ENCODE results near the gene NTRK3. TPM values are rescaled to one million over a fixed set of nuclear protein-coding genes. Genes with fewer than 3 reads are reported as not detected.

The NTRK3 gene
- total RNA-seq, 1 experiment from 2014 or later, result not detected

- no peak for TF ChIP-seq CTCF (IDR thresholded peaks at IDR 0.05; ENCODE audit: unreplicated experiment)
- Mint-ChIP-seq H3K9me3 (ENCODE audit: low read depth, unreplicated experiment) (peaks cover 8% of the 10 kb centered on the region), H3K4me3 (ENCODE audit: low read depth, unreplicated experiment) (no peak overlapping the region), H3K4me1 (ENCODE audit: low read depth, unreplicated experiment) (no peaks in the 10 kb centered on the region), H3K36me3 (ENCODE audit: insufficient read depth, unreplicated experiment) (no peaks in the 10 kb centered on the region), H3K27ac (ENCODE audit: unreplicated experiment) (no peak overlapping the region), H3K27me3 (ENCODE audit: unreplicated experiment) (no peaks in the 10 kb centered on the region)
- intact Hi-C loops (cut with micrococcal nuclease; ENCODE audit: unreplicated experiment), result no loop called here
- no TSS peak for BruUV-seq (replicated peaks)
- DNase-seq, result no peak
- CTCF ChIA-PET, result no interaction called here
Observed at GRCh38 chr15:88011533-88011932, 245.0 kb downstream of the NTRK3 start.

GRCh38 chr15:88006146-88006545 is 250.4 kb downstream of the NTRK3 start:
- Mint-ChIP-seq H3K9me3 (ENCODE audit: low read depth, unreplicated experiment) (peaks cover 18% of the 10 kb centered on the region), H3K4me3 (ENCODE audit: low read depth, unreplicated experiment) (no peak overlapping the region), H3K36me3 (ENCODE audit: insufficient read depth, unreplicated experiment) (no peaks in the 10 kb centered on the region), H3K27me3 (ENCODE audit: unreplicated experiment) (no peaks in the 10 kb centered on the region), H3K27ac (ENCODE audit: unreplicated experiment) (no peak overlapping the region), H3K4me1 (ENCODE audit: low read depth, unreplicated experiment) (no peaks in the 10 kb centered on the region)
- no TSS peak for BruUV-seq (replicated peaks)
- no peak for DNase-seq
- CTCF ChIA-PET, result no interaction called here
- no peak for TF ChIP-seq CTCF (IDR thresholded peaks at IDR 0.05; ENCODE audit: unreplicated experiment)
- intact Hi-C loops (cut with micrococcal nuclease; ENCODE audit: unreplicated experiment), result no loop called here

- Mint-ChIP-seq H3K9me3 (ENCODE audit: low read depth, unreplicated experiment) (peaks cover 18% of the 10 kb centered on the region), H3K36me3 (ENCODE audit: insufficient read depth, unreplicated experiment) (no peaks in the 10 kb centered on the region), H3K27ac (ENCODE audit: unreplicated experiment) (no peak overlapping the region), H3K27me3 (ENCODE audit: unreplicated experiment) (no peaks in the 10 kb centered on the region), H3K4me1 (ENCODE audit: low read depth, unreplicated experiment) (no peaks in the 10 kb centered on the region), H3K4me3 (ENCODE audit: low read depth, unreplicated experiment) (no peak overlapping the region)
- no TSS peak for BruUV-seq (replicated peaks)
- TF ChIP-seq CTCF (IDR thresholded peaks at IDR 0.05; ENCODE audit: unreplicated experiment), result no peak
- no peak for DNase-seq
- CTCF ChIA-PET, result no interaction called here
- intact Hi-C loops (cut with micrococcal nuclease; ENCODE audit: unreplicated experiment), result no loop called here
Observed at GRCh38 chr15:88004399-88004798, 252.1 kb downstream of the NTRK3 start.

- CTCF ChIA-PET, result interaction anchor here (0.6 kb wide), 1 partner anchor 340 kb away, joined by 4 read pairs; no protein-coding TSS in a partner anchor
- intact Hi-C loops (cut with micrococcal nuclease; ENCODE audit: unreplicated experiment), result no loop called here
- no TSS peak for BruUV-seq (replicated peaks)
- Mint-ChIP-seq H3K27ac (ENCODE audit: unreplicated experiment) (no peak overlapping the region), H3K27me3 (ENCODE audit: unreplicated experiment) (no peaks in the 10 kb centered on the region), H3K9me3 (ENCODE audit: low read depth, unreplicated experiment) (peaks cover 16% of the 10 kb centered on the region), H3K36me3 (ENCODE audit: insufficient read depth, unreplicated experiment) (no peaks in the 10 kb centered on the region), H3K4me1 (ENCODE audit: low read depth, unreplicated experiment) (no peaks in the 10 kb centered on the region), H3K4me3 (ENCODE audit: low read depth, unreplicated experiment) (no peak overlapping the region)
- no peak for TF ChIP-seq CTCF (IDR thresholded peaks at IDR 0.05; ENCODE audit: unreplicated experiment)
- DNase-seq, result no peak
Observed at GRCh38 chr15:88003541-88004327, 252.8 kb downstream of the NTRK3 start.
